NOMO-1 treated with dmso at 0.1 percent for 144 hours (cell line): ENCODE measurements around the gene GRK2.
"Not testable (repeated sequence)": the region's sequence is repeated elsewhere in the genome, so short reads cannot be mapped to it uniquely, and the experiment has no call there.

Experiments used
- DNase-seq: peaks from one replicate; lab custom pipeline; 2025; ENCODE audit not compliant: unreplicated experiment; lab: John Stamatoyannopoulos, UW

GRK2 gene

GRCh38 chr11:67266449-67267187 lies at the start of gene GRK2:
GRK2 (plus strand) TSS chr11:67266473; CDS start chr11:67266700, 227 bp downstream.
- no peak for DNase-seq

GRCh38 chr11:67227726-67228125 lies 38.5 kb upstream of the GRK2 start:
- no peak for DNase-seq

- DNase-seq, result no peak
These were observed 35.9 kb upstream of the GRK2 start for GRCh38 chr11:67230406-67230805.

GRCh38 chr11:67230886-67231285 lies 35.4 kb upstream of the GRK2 start:
- DNase-seq, result no peak

GRCh38 chr11:67233584-67234190 lies 32.6 kb upstream of the GRK2 start:
- no peak for DNase-seq

- not testable (repeated sequence) for DNase-seq
These were observed 31.7 kb upstream of the GRK2 start for GRCh38 chr11:67234571-67234970.

GRCh38 chr11:67237574-67237973 lies 28.7 kb upstream of the GRK2 start:
- no peak for DNase-seq

- DNase-seq, result no peak
These were observed 27.1 kb upstream of the GRK2 start for GRCh38 chr11:67238894-67239782.

- peak; percentile 99 for DNase-seq
These were observed 26.3 kb upstream of the GRK2 start for GRCh38 chr11:67239783-67240575.

- DNase-seq, result no peak
These were observed 25.5 kb upstream of the GRK2 start for GRCh38 chr11:67240576-67241389.

GRCh38 chr11:67242548-67242947 lies 23.7 kb upstream of the GRK2 start:
- no peak for DNase-seq

GRCh38 chr11:67243051-67243450 lies 23.2 kb upstream of the GRK2 start:
- DNase-seq, result no peak

GRCh38 chr11:67245046-67245445 lies 21.2 kb upstream of the GRK2 start:
- DNase-seq, result no peak

- no peak for DNase-seq
These were observed 18.2 kb upstream of the GRK2 start for GRCh38 chr11:67247946-67248550.

- no peak for DNase-seq
These were observed 17.6 kb upstream of the GRK2 start for GRCh38 chr11:67248653-67249052.

- DNase-seq, result no peak
These were observed 15.9 kb upstream of the GRK2 start for GRCh38 chr11:67250059-67251043.

GRCh38 chr11:67251841-67252240 lies 14.4 kb upstream of the GRK2 start:
- no peak for DNase-seq

- DNase-seq, result peak; percentile 42
These were observed 13.4 kb upstream of the GRK2 start for GRCh38 chr11:67252831-67253239.
